GM12891 (cell line): Measurements from ENCODE around the gene LTBP1.

Experiments
- POLR2A ChIP-seq: IDR thresholded peaks from 2 replicates; pipeline ENCODE4 v1.6.1; 2011; ENCODE audit warnings: low read depth, low read length, control low read depth
- POLR2AphosphoS5 ChIP-seq: IDR thresholded peaks from 2 replicates; pipeline ENCODE4 v1.6.1; 2011; ENCODE audit warnings: low read depth, low read length, control low read depth

GRCh38 chr2:32951672-32952071, 4.9 kb downstream of the LTBP1 start:
- TF ChIP-seq POLR2A (no peak), POLR2AphosphoS5 (no peak)
